Left lung (tissue), 10 donors: ENCODE data around the gene PEF1. TPM values are rescaled to one million over a fixed set of nuclear protein-coding genes. Genes with fewer than 3 reads are reported as not detected.

Source experiments
- ATAC-seq: fragments of 200-7000 bp; cut with Tn5 transposase; one replicate; pipeline ENCODE4 v1.9.1; 2020; ENCODE audit warnings: moderate library complexity
- DNase-seq, 4 donors: peaks; one replicate each; pipeline ENCODE4 v3.0.0-alpha.2; 2013 to 2020
- H3K27ac ChIP-seq, 2 donors: fragments of 200-600 bp; sonication (generic) in 1 of 2; one replicate each; pipeline versions ENCODE4 v1.5.0 to v1.8.0; 2020 to 2021
- H3K27me3 ChIP-seq, 2 donors: fragments of 200-600 bp; sonication (generic) in 1 of 2; one replicate each; pipeline versions ENCODE4 v1.5.0 to v1.8.0; 2020 to 2021
- H3K36me3 ChIP-seq, 2 donors: fragments of 200-600 bp; sonication (generic) in 1 of 2; one replicate each; pipeline versions ENCODE4 v1.5.0 to v1.8.0; 2020 to 2021
- H3K4me1 ChIP-seq, 2 donors: fragments of 200-600 bp; one replicate each; pipeline ENCODE4 v1.8.0; 2021
- H3K4me3 ChIP-seq, 2 donors: fragments of 200-600 bp; sonication (generic) in 1 of 2; one replicate each; pipeline versions ENCODE4 v1.5.0 to v1.8.0; 2020 to 2021; ENCODE audit warnings: mild to moderate bottlenecking in 1 of 2
- H3K9me3 ChIP-seq, 2 donors: fragments of 200-600 bp; sonication (generic) in 1 of 2; one replicate each; pipeline versions ENCODE4 v1.5.0 to v1.8.0; 2020 to 2021
- CTCF ChIP-seq, 2 donors: fragments of 200-600 bp; sonication (generic) in 1 of 2; IDR thresholded peaks; one replicate each; pipeline versions ENCODE4 v1.5.0 to v1.8.0; 2021; ENCODE audit warnings: antibody characterized with exemption in 2 of 2
- intact Hi-C, 2 donors: fragments of 100-400 bp; cut with DNase I; formaldehyde crosslinking; loops; one replicate each; pipeline versions ENCODE4 v1.11.2 to v1.14.2; 2022
- polyA plus RNA-seq, 6 donors: library from polyadenylated mRNA; unstranded; fragments of 120-200 nt; gene quantifications; one replicate each; pipeline ENCODE4 v1.2.1, GENCODE V29; 2013; ENCODE audit not compliant: insufficient read length in 6 of 6
- total RNA-seq, 2 donors: library from RNA; stranded (reverse); fragmentation: NEBNext Ultra II Directional; extraction: Animal tissue kit (Norgen Biotek cat#: 25700); gene quantifications; one replicate each; pipeline ENCODE4 v1.2.1, GENCODE V29; 2021
- donor health status: DM: no; HTN: yes; CAD: no.
- donor health status: DM: no; HTN: no; CAD: no.

Gene PEF1
- total and polyA plus RNA-seq, 8 donors = 55.4 to 75.8 (median 64.3) TPM

- Histone ChIP-seq H3K4me1 (peaks cover 0 to 10% of the 10 kb centered on the region in 2 donors), H3K36me3 (no peaks in the 10 kb centered on the region), H3K27ac (no peak overlapping the region), H3K4me3 (no peak overlapping the region), H3K27me3 (peaks cover 0 to 12% of the 10 kb centered on the region in 2 donors), H3K9me3 (no peaks in the 10 kb centered on the region)
- ATAC-seq (peak; percentile 98), DNase-seq (peak in 3 of 4 donors; percentile 76 to 91 (median 79))
- intact Hi-C loops = loop anchor here in 1 of 2 donors (1.0 kb wide), 1 partner anchor 30 kb away; no protein-coding TSS in a partner anchor
- TF ChIP-seq CTCF (IDR thresholded peaks at IDR 0.05) = peak; percentile 80 to 86
Observed at GRCh38 chr1:31593770-31594632, 50.7 kb downstream of the PEF1 start.

- Histone ChIP-seq H3K36me3 (no peaks in the 10 kb centered on the region), H3K27me3 (peaks cover 0 to 20% of the 10 kb centered on the region in 2 donors), H3K27ac (no peak overlapping the region), H3K9me3 (no peaks in the 10 kb centered on the region), H3K4me1 (peaks cover 6 to 18% of the 10 kb centered on the region in 2 donors), H3K4me3 (no peak overlapping the region)
- no peak for ATAC-seq
- intact Hi-C loops = loop anchor here in 1 of 2 donors (1.0 kb wide), 1 partner anchor 29 kb away; no protein-coding TSS in a partner anchor
- TF ChIP-seq CTCF (IDR thresholded peaks at IDR 0.05) = no peak
- DNase-seq = no peak
Observed at GRCh38 chr1:31593136-31593665, 51.5 kb downstream of the PEF1 start.

DNA sequence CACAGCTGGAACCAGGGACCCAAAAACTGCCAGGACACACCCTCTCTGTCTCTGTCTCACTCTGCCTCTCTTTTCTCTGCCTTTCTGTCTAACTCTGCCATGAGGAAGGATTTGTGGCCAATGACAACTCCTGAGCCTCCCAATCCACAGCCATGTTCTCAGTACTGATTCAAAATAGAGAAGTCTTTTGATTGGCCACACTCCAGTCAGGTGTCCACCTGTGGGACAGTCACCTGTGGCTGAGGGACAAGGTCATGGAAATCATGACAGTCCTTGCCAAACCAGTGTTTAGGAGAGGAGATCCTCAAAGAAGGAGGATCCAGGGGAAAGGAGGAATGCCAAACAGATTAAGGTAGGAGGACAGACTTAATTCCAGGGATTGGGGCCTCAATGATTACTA lies 52.5 kb downstream of the PEF1 start:
- Histone ChIP-seq H3K36me3 (no peaks in the 10 kb centered on the region), H3K4me3 (no peak overlapping the region), H3K27me3 (peaks cover 0 to 30% of the 10 kb centered on the region in 2 donors), H3K9me3 (no peaks in the 10 kb centered on the region), H3K4me1 (peaks cover 13 to 28% of the 10 kb centered on the region in 2 donors), H3K27ac (no peak overlapping the region)
- intact Hi-C loops = no loop called here
- TF ChIP-seq CTCF (IDR thresholded peaks at IDR 0.05) = no peak
- no peak for ATAC-seq
- no peak for DNase-seq

- Histone ChIP-seq H3K4me3 (no peak overlapping the region), H3K27ac (no peak overlapping the region), H3K36me3 (no peaks in the 10 kb centered on the region), H3K9me3 (no peaks in the 10 kb centered on the region), H3K4me1 (peaks cover 13 to 34% of the 10 kb centered on the region in 2 donors), H3K27me3 (peaks cover 0 to 31% of the 10 kb centered on the region in 2 donors)
- intact Hi-C loops = no loop called here
- TF ChIP-seq CTCF (IDR thresholded peaks at IDR 0.05) = no peak
- no peak for DNase-seq
- ATAC-seq = no peak
Observed at GRCh38 chr1:31591425-31592093, 53.1 kb downstream of the PEF1 start.
